GM18951 (cell line): ENCODE results near the gene RBM26.

Experiments used
- POLR2A ChIP-seq: IDR thresholded peaks from 4 replicates; pipeline ENCODE4 v1.6.1; 2011; ENCODE audit warnings: mild to moderate bottlenecking; ENCODE audit not compliant: insufficient read length, insufficient read depth; ENCODE audit errors: extremely low read depth
- in situ Hi-C: fragments of 300-500 bp; cut with MboI; formaldehyde crosslinking; loops from one replicate; pipeline ENCODE4 v1.12.0; 2022; ENCODE audit warnings: low sequenced_read_pairs, mixed read lengths, inconsistent platforms; ENCODE audit not compliant: unreplicated experiment

RBM26 gene

GRCh38 chr13:79407349-79407979 is 1.4 kb upstream of the RBM26 start:
- in situ Hi-C loops, result no loop called here

GRCh38 chr13:79406597-79406908 is 498 bp upstream of the RBM26 start:
- in situ Hi-C loops, result no loop called here
- TF ChIP-seq POLR2A, result no peak

More at GRCh38 chr13:79407349-79407979, 1.4 kb upstream of the RBM26 start:
- no peak for TF ChIP-seq POLR2A

GRCh38 chr13:79405501-79405830 is 589 bp downstream of the RBM26 start:
- in situ Hi-C loops, result no loop called here
- TF ChIP-seq POLR2A, result no peak

GRCh38 chr13:79404985-79405384 is 1.1 kb downstream of the RBM26 start:
- in situ Hi-C loops, result no loop called here
- no peak for TF ChIP-seq POLR2A

- no peak for TF ChIP-seq POLR2A
- in situ Hi-C loops, result no loop called here
Measured at GRCh38 chr13:79404361-79404760, 1.7 kb downstream of the RBM26 start.

- no peak for TF ChIP-seq POLR2A
- in situ Hi-C loops, result no loop called here
Measured at GRCh38 chr13:79403113-79403512, 2.9 kb downstream of the RBM26 start.

GRCh38 chr13:79402679-79403078 is 3.4 kb downstream of the RBM26 start:
- in situ Hi-C loops, result no loop called here
- no peak for TF ChIP-seq POLR2A

GRCh38 chr13:79402074-79402635 is 3.9 kb downstream of the RBM26 start:
- TF ChIP-seq POLR2A, result no peak
- in situ Hi-C loops, result no loop called here

- in situ Hi-C loops, result no loop called here
Measured at GRCh38 chr13:79401259-79402070, 4.6 kb downstream of the RBM26 start.

GRCh38 chr13:79398915-79399314 is 7.1 kb downstream of the RBM26 start:
- in situ Hi-C loops, result no loop called here
- TF ChIP-seq POLR2A, result no peak

More at GRCh38 chr13:79401259-79402070, 4.6 kb downstream of the RBM26 start:
- TF ChIP-seq POLR2A, result no peak

- TF ChIP-seq POLR2A, result no peak
- in situ Hi-C loops, result no loop called here
Measured at GRCh38 chr13:79398127-79398526, 7.9 kb downstream of the RBM26 start.

GRCh38 chr13:79395881-79396280 is 10.2 kb downstream of the RBM26 start:
- TF ChIP-seq POLR2A, result no peak
- in situ Hi-C loops, result no loop called here

GRCh38 chr13:79393564-79394249 is 12.3 kb downstream of the RBM26 start:
- no peak for TF ChIP-seq POLR2A

GRCh38 chr13:79392882-79393563 is 13.0 kb downstream of the RBM26 start:
- no peak for TF ChIP-seq POLR2A
- in situ Hi-C loops, result no loop called here

More at GRCh38 chr13:79393564-79394249, 12.3 kb downstream of the RBM26 start:
- in situ Hi-C loops, result no loop called here
